CD4-positive, CD25-positive, alpha-beta regulatory T cell (primary cell): ENCODE measurements around the gene MDGA2. TPM values are rescaled to one million over a fixed set of nuclear protein-coding genes. Genes with fewer than 3 reads are reported as not detected.
A peak's percentile ranks its signal among the peaks of the same experiment; 100 is the strongest.
"Not testable (repeated sequence)": the region's sequence is repeated elsewhere in the genome, so short reads cannot be mapped to it uniquely, and the experiment has no call there.

Experiments used
- ATAC-seq, 2 donors: fragments of 150-1000 bp; cut with Tn5 transposase; one replicate each; pipeline ENCODE4 v1.10.0; 2021; ENCODE audit warnings: low read depth in 2 of 2, moderate number of reproducible peaks in 2 of 2, moderate library complexity in 1 of 2
- DNase-seq, 3 donors: peaks; one replicate each; pipeline versions ENCODE4 v3.0.0 to v3.0.0-alpha.2; 2012 to 2022; ENCODE audit warnings: mixed read lengths in 1 of 3
- H3K27ac ChIP-seq: one replicate; pipeline ENCODE4 v1.7.0; 2013; ENCODE audit warnings: mild to moderate bottlenecking, low read length; ENCODE audit not compliant: insufficient read depth, poor library complexity, severe bottlenecking
- H3K27me3 ChIP-seq: one replicate; pipeline ENCODE4 v1.7.0; 2013; ENCODE audit warnings: low read length; ENCODE audit not compliant: control insufficient read depth, insufficient read depth
- H3K36me3 ChIP-seq: one replicate; pipeline ENCODE4 v1.7.0; 2013; ENCODE audit warnings: mild to moderate bottlenecking, low read length, moderate library complexity; ENCODE audit not compliant: control insufficient read depth, insufficient read depth
- H3K4me1 ChIP-seq: 2 replicates; pipeline ENCODE4 v1.7.0; 2013; ENCODE audit warnings: mild to moderate bottlenecking, low read length; ENCODE audit not compliant: insufficient read depth, control insufficient read depth, poor library complexity, severe bottlenecking
- H3K4me3 ChIP-seq: one replicate; pipeline ENCODE4 v1.7.0; 2013; ENCODE audit warnings: low read depth, mild to moderate bottlenecking, low read length, moderate library complexity
- H3K9me3 ChIP-seq, 2 experiments: 1 replicate in 1 of 2; 2 replicates in 1 of 2; pipeline ENCODE4 v1.7.0; 2013; ENCODE audit warnings: low read length in 2 of 2, mild to moderate bottlenecking in 1 of 2, moderate library complexity in 1 of 2; ENCODE audit not compliant: control insufficient read depth in 2 of 2
- H3K27ac Mint-ChIP-seq, 3 donors: one replicate each; pipeline ENCODE4 v1.8.0; 2020 to 2022; ENCODE audit warnings: mild to moderate bottlenecking in 3 of 3, mixed read lengths in 3 of 3, moderate library complexity in 2 of 3
- H3K27me3 Mint-ChIP-seq: one replicate; pipeline ENCODE4 v1.8.0; 2022; ENCODE audit warnings: mild to moderate bottlenecking, mixed read lengths
- H3K36me3 Mint-ChIP-seq: one replicate; pipeline ENCODE4 v1.8.0; 2020; ENCODE audit warnings: mixed read lengths
- H3K4me1 Mint-ChIP-seq, 4 donors: one replicate each; pipeline ENCODE4 v1.8.0; 2020 to 2022; ENCODE audit warnings: mixed read lengths in 4 of 4, mild to moderate bottlenecking in 1 of 4
- H3K4me3 Mint-ChIP-seq, 4 donors: one replicate each; pipeline ENCODE4 v1.8.0; 2020 to 2022; ENCODE audit warnings: mild to moderate bottlenecking in 4 of 4, mixed read lengths in 4 of 4, moderate library complexity in 3 of 4
- H3K9me3 Mint-ChIP-seq, 7 donors: one replicate each; pipeline ENCODE4 v1.8.0; 2020 to 2022; ENCODE audit warnings: mixed read lengths in 7 of 7, mild to moderate bottlenecking in 3 of 7, moderate library complexity in 2 of 7
- polyA plus RNA-seq, 4 donors: library from polyadenylated mRNA; unstranded; fragments of 300-500 nt; fragmentation: Illumina TruSeq; gene quantifications; one replicate each; pipeline ENCODE4 v1.2.3, GENCODE V29; 2021
- total RNA-seq: library from RNA; stranded (reverse); gene quantifications from one replicate; pipeline ENCODE4 v1.2.3, GENCODE V29; 2022

The MDGA2 gene
- total and polyA plus RNA-seq, 5 donors from 2014 or later: not detected

GRCh38 chr14:47327336-47327735 is 348.1 kb downstream of the MDGA2 start:
- Histone ChIP-seq H3K4me3 (no peak overlapping the region), H3K27ac (no peak overlapping the region), H3K4me1 (no peaks in the 10 kb centered on the region), H3K27me3 (no peaks in the 10 kb centered on the region), H3K36me3 (no peaks in the 10 kb centered on the region), H3K9me3 (no peaks in the 10 kb centered on the region)
- Mint-ChIP-seq H3K27ac (no peak overlapping the region), H3K27me3 (no peaks in the 10 kb centered on the region), H3K36me3 (no peaks in the 10 kb centered on the region), H3K9me3 (peaks cover 2 to 9% (median 5%) of the 10 kb centered on the region in 7 donors), H3K4me3 (no peak overlapping the region), H3K4me1 (no peaks in the 10 kb centered on the region)
- DNase-seq (no peak), ATAC-seq (no peak)

DNA sequence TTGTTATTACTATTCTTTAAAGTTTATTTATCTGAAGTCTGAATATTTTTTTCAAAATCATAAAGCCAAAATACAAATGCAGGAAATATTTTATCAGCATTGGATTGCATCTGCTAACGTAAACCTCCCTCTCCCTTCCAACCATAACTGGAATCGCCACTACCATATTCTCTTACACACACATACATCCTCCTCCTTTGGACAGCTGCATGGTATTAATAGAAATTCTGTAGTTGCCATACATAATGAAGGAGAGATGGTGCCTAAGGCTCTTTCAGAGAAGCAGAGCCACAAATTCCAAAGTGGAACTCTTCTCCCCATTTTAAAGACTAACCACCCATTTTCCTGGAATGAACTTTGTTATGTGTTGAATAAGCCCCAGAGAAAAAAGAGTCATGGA is 352.7 kb downstream of the MDGA2 start:
- no peaks in the 10 kb centered on the region for H3K4me1 ChIP-seq
- no peaks in the 10 kb centered on the region for H3K36me3 ChIP-seq
- ATAC-seq: no peak
- peaks cover 4 to 20% (median 10%) of the 10 kb centered on the region in 7 donors for H3K9me3 Mint-ChIP-seq
- no peak overlapping the region for H3K27ac Mint-ChIP-seq
- H3K27ac ChIP-seq: no peak overlapping the region
- no peaks in the 10 kb centered on the region for H3K27me3 Mint-ChIP-seq
- H3K9me3 ChIP-seq: no peaks in the 10 kb centered on the region
- H3K4me1 Mint-ChIP-seq: no peaks in the 10 kb centered on the region
- H3K4me3 Mint-ChIP-seq: no peak overlapping the region
- no peak for DNase-seq
- no peak overlapping the region for H3K4me3 ChIP-seq
- H3K36me3 Mint-ChIP-seq: no peaks in the 10 kb centered on the region
- H3K27me3 ChIP-seq: no peaks in the 10 kb centered on the region

DNA sequence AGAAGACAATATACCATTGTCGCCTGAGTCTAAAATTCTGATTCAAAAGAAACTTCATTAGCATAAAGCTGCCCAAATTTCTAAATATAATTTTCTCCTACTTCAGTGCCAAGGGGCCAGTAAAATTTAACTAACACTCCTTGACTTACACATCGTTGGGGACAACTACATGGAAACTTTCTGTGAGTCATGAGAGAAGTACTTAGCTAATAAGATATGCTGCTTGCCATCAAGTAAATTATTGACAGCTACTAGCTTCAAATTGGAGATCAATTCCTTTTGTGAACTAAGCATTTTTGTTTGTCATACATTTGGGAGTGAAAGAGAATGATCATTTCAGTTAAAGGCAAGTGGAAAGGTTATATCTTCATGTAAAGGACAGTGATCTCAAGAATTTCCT is 373.3 kb downstream of the MDGA2 start:
- Mint-ChIP-seq H3K9me3 (peaks cover 3 to 14% (median 5%) of the 10 kb centered on the region in 7 donors), H3K27ac (no peak overlapping the region), H3K4me1 (no peaks in the 10 kb centered on the region), H3K36me3 (no peaks in the 10 kb centered on the region), H3K4me3 (no peak overlapping the region), H3K27me3 (no peaks in the 10 kb centered on the region)
- Histone ChIP-seq H3K27ac (no peak overlapping the region), H3K4me3 (no peak overlapping the region), H3K4me1 (no peaks in the 10 kb centered on the region), H3K9me3 (no peaks in the 10 kb centered on the region), H3K27me3 (no peaks in the 10 kb centered on the region), H3K36me3 (no peaks in the 10 kb centered on the region)
- DNase-seq (no peak), ATAC-seq (no peak)

GRCh38 chr14:47300796-47301195 is 374.6 kb downstream of the MDGA2 start:
- peaks cover 2 to 15% (median 5%) of the 10 kb centered on the region in 7 donors for H3K9me3 Mint-ChIP-seq
- no peaks in the 10 kb centered on the region for H3K27me3 ChIP-seq
- H3K36me3 ChIP-seq: no peaks in the 10 kb centered on the region
- no peak overlapping the region for H3K4me3 ChIP-seq
- H3K4me1 Mint-ChIP-seq: no peaks in the 10 kb centered on the region
- no peak overlapping the region for H3K27ac Mint-ChIP-seq
- no peak overlapping the region for H3K27ac ChIP-seq
- H3K27me3 Mint-ChIP-seq: no peaks in the 10 kb centered on the region
- H3K4me1 ChIP-seq: no peaks in the 10 kb centered on the region
- H3K9me3 ChIP-seq: no peaks in the 10 kb centered on the region
- ATAC-seq (no peak), DNase-seq (no peak)
- H3K4me3 Mint-ChIP-seq: no peak overlapping the region
- H3K36me3 Mint-ChIP-seq: no peaks in the 10 kb centered on the region

DNA sequence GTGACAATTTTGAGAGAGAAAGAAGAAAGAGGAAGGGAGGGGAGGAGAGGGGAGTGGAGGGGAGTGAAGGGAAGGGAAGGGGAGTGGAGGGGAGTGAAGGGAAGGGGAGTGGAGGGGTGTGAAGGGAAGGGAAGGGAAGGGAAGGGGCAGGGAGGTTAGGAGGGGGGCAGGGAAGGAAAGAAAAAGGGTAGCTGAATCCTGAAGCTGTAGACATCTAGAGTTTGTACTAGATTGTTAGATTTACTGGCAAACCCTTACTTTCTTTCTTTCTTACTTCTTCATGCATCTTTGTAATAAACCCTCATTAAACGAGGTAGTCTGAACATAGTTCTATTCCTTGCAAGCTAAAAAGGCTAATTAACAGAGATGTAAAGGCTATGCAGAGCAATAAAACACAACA is 378.0 kb downstream of the MDGA2 start:
- no peaks in the 10 kb centered on the region for H3K36me3 ChIP-seq
- H3K4me1 ChIP-seq: no peaks in the 10 kb centered on the region
- Mint-ChIP-seq H3K4me3 (no peak overlapping the region), H3K27me3 (no peaks in the 10 kb centered on the region), H3K36me3 (no peaks in the 10 kb centered on the region), H3K9me3 (peaks cover 0 to 14% (median 3%) of the 10 kb centered on the region in 7 donors), H3K27ac (no peak overlapping the region), H3K4me1 (no peaks in the 10 kb centered on the region)
- DNase-seq (no peak), ATAC-seq (no peak)
- no peak overlapping the region for H3K4me3 ChIP-seq
- H3K27me3 ChIP-seq: no peaks in the 10 kb centered on the region
- H3K27ac ChIP-seq: no peak overlapping the region
- no peaks in the 10 kb centered on the region for H3K9me3 ChIP-seq

DNA sequence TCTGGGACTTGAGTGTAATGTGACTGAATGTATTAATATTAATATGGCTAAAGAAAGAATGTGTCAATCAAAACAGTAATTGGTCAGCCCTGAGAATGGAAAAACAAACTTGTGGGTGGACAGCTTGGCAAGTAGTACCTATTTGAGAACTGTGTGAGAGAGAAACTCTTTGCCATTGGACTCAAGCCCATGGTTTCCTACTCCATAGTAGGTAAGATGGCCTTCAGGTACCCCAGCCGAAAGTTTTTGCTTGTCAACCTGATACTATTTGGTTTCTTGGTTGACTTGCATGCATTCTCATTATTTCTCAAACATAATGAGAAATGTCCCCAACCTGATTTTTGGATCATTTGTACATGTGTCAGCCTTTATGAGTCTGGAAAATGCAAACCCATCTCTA is 391.1 kb downstream of the MDGA2 start:
- ATAC-seq (no peak), DNase-seq (no peak)
- H3K36me3 Mint-ChIP-seq: no peaks in the 10 kb centered on the region
- no peak overlapping the region for H3K4me3 Mint-ChIP-seq
- H3K27ac ChIP-seq: no peak overlapping the region
- no peak overlapping the region for H3K27ac Mint-ChIP-seq
- no peaks in the 10 kb centered on the region for H3K4me1 ChIP-seq
- no peak overlapping the region for H3K4me3 ChIP-seq
- no peaks in the 10 kb centered on the region for H3K9me3 ChIP-seq
- H3K36me3 ChIP-seq: no peaks in the 10 kb centered on the region
- no peaks in the 10 kb centered on the region for H3K27me3 Mint-ChIP-seq
- H3K4me1 Mint-ChIP-seq: no peaks in the 10 kb centered on the region
- H3K9me3 Mint-ChIP-seq: peaks cover 0 to 9% (median 4%) of the 10 kb centered on the region in 7 donors
- no peaks in the 10 kb centered on the region for H3K27me3 ChIP-seq

GRCh38 chr14:47281761-47282160 is 393.6 kb downstream of the MDGA2 start:
- H3K4me1 ChIP-seq, H3K27ac Mint-ChIP-seq, H3K4me3 ChIP-seq, H3K9me3 Mint-ChIP-seq, H3K27ac ChIP-seq, H3K4me3 Mint-ChIP-seq, H3K9me3 ChIP-seq, H3K27me3 Mint-ChIP-seq, DNase-seq, H3K4me1 Mint-ChIP-seq, ATAC-seq, H3K27me3 ChIP-seq, H3K36me3 Mint-ChIP-seq, H3K36me3 ChIP-seq: not testable (repeated sequence)

DNA sequence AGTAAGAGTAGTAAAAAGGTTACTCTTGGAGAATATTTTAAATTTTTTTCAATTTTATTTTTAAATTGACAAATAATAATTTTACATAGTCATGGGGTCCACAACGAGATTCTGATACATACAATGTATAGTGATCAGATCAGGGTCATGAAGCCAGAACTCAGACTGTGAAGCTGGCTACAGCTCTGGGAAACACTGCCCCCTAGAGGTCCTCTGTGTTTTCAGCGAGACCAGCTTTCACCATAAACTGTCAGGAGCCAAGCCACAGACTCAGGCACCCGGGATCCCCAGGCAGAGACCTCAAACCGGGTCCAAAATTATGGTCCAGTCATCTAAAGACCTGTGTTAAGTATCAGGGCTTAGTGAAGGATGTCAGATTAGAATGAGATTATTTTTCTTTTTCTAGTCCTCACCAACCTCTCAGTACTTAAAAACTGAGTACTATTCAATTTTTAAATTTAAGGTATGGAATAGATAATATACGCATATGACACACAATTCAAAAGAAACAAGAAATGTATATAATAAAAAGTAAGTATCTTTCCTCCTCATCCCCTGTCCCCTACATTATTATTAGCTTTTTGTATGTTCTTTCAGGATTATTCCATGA is 397.1 kb downstream of the MDGA2 start:
- no peaks in the 10 kb centered on the region for H3K4me1 ChIP-seq
- no peaks in the 10 kb centered on the region for H3K27me3 ChIP-seq
- H3K27me3 Mint-ChIP-seq: no peaks in the 10 kb centered on the region
- no peak overlapping the region for H3K27ac ChIP-seq
- no peak overlapping the region for H3K4me3 Mint-ChIP-seq
- H3K4me3 ChIP-seq: no peak overlapping the region
- no peaks in the 10 kb centered on the region for H3K9me3 ChIP-seq
- ATAC-seq (no peak), DNase-seq (peak in 1 of 3 donors; percentile 22)
- no peak overlapping the region for H3K27ac Mint-ChIP-seq
- H3K36me3 Mint-ChIP-seq: no peaks in the 10 kb centered on the region
- H3K36me3 ChIP-seq: no peaks in the 10 kb centered on the region
- H3K9me3 Mint-ChIP-seq: peaks cover 1 to 8% (median 2%) of the 10 kb centered on the region in 7 donors
- H3K4me1 Mint-ChIP-seq: no peaks in the 10 kb centered on the region
